Fibroblast of lung (primary cell): ENCODE results near the gene HCLS1. TPM values are rescaled to one million over a fixed set of nuclear protein-coding genes. Genes with fewer than 3 reads are reported as not detected.

Source experiments
- DNase-seq, 2 donors: peaks; one replicate each; pipeline versions ENCODE4 v3.0.0 to v3.0.0-alpha.2; 2010; ENCODE audit warnings: low read depth in 2 of 2
- H2AFZ ChIP-seq: 2 replicates; pipeline ENCODE4 v1.5.1; 2012; ENCODE audit warnings: low read length, control low read depth, inconsistent platforms
- H3K27ac ChIP-seq: 2 replicates; pipeline ENCODE4 v1.5.1; 2011; ENCODE audit warnings: low read length, control low read depth; ENCODE audit not compliant: insufficient read depth
- H3K27me3 ChIP-seq: 2 replicates; pipeline ENCODE4 v1.5.1; 2011; ENCODE audit warnings: mild to moderate bottlenecking, low read length; ENCODE audit not compliant: control insufficient read depth, insufficient read depth
- H3K36me3 ChIP-seq: 2 replicates; pipeline ENCODE4 v1.5.1; 2011; ENCODE audit warnings: low read length; ENCODE audit not compliant: control insufficient read depth, insufficient read depth
- H3K4me1 ChIP-seq: 2 replicates; pipeline ENCODE4 v1.5.1; 2011; ENCODE audit warnings: low read length; ENCODE audit not compliant: control insufficient read depth, insufficient read depth; ENCODE audit errors: extremely low read depth
- H3K4me2 ChIP-seq: 2 replicates; pipeline ENCODE4 v1.5.1; 2011; ENCODE audit warnings: low read length, control low read depth; ENCODE audit not compliant: insufficient read depth; ENCODE audit errors: extremely low read depth
- H3K4me3 ChIP-seq, 4 experiments: fragments of 200-600 bp in 1 of 4; sonication (generic) in 1 of 4; replicated peaks in 1 of 4; 2 replicates each; pipeline ENCODE4 v1.5.1; 2011 to 2016; ENCODE audit warnings: low read length in 4 of 4, low read depth in 3 of 4, mild to moderate bottlenecking in 3 of 4, control low read depth in 2 of 4, inconsistent platforms in 1 of 4, mixed read lengths in 1 of 4; ENCODE audit not compliant: insufficient read depth in 1 of 4; ENCODE audit errors: control extremely low read depth in 1 of 4
- H3K79me2 ChIP-seq: 2 replicates; pipeline ENCODE4 v1.5.1; 2012; ENCODE audit warnings: mild to moderate bottlenecking, low read length, inconsistent platforms; ENCODE audit not compliant: control insufficient read depth, insufficient read depth
- H3K9ac ChIP-seq: 2 replicates; pipeline ENCODE4 v1.5.1; 2011; ENCODE audit warnings: mild to moderate bottlenecking, low read length, control low read depth; ENCODE audit not compliant: insufficient read depth
- H3K9me3 ChIP-seq: 2 replicates; pipeline ENCODE4 v1.5.1; 2012; ENCODE audit warnings: low read depth, low read length; ENCODE audit not compliant: control insufficient read depth, insufficient read depth
- H4K20me1 ChIP-seq: 2 replicates; pipeline ENCODE4 v1.5.1; 2011; ENCODE audit warnings: low read length; ENCODE audit not compliant: control insufficient read depth, insufficient read depth; ENCODE audit errors: extremely low read depth
- CTCF ChIP-seq, 2 donors: IDR thresholded peaks in 1 of 2; conservative IDR thresholded peaks in 1 of 2; 1 replicate in 1 of 2; 2 replicates in 1 of 2; pipeline ENCODE4 v1.5.1; 2011 to 2012; ENCODE audit warnings: low read length in 2 of 2, control low read depth in 1 of 2, inconsistent platforms in 1 of 2, low read depth in 1 of 2, mild to moderate bottlenecking in 1 of 2
- EZH2 ChIP-seq: IDR thresholded peaks from 2 replicates; pipeline ENCODE4 v1.5.1; 2012; ENCODE audit warnings: low read length, control low read depth, mild to moderate bottlenecking; ENCODE audit errors: missing control alignments
- polyA plus RNA-seq, 2 donors: library from polyadenylated mRNA; depleted of rRNA in 1 of 2; stranded (reverse) in 1 of 2; unstranded in 1 of 2; fragments of >200 nt; gene quantifications; 2 replicates each; pipeline ENCODE4 v1.2.1, GENCODE V29; 2011 to 2012; ENCODE audit warnings: missing spikeins in 1 of 2
- total RNA-seq: library from RNA; depleted of rRNA; stranded (reverse); fragments of >200 nt; gene quantifications from 2 replicates; pipeline ENCODE4 v1.2.1, GENCODE V29; 2014

Gene HCLS1
- total and polyA plus RNA-seq, 2 donors (not counting 1 experiment from before 2014, with no cell fraction given): 0.66 to 7.7 TPM

GRCh38 chr3:121661376-121661775 is 673 bp upstream of the HCLS1 start:
- H3K9ac ChIP-seq: no peak overlapping the region
- no peaks in the 10 kb centered on the region for H4K20me1 ChIP-seq
- H3K79me2 ChIP-seq: no peaks in the 10 kb centered on the region
- no peak overlapping the region for H2AFZ ChIP-seq
- no peak overlapping the region for H3K27ac ChIP-seq
- no peaks in the 10 kb centered on the region for H3K9me3 ChIP-seq
- no peak for DNase-seq
- H3K36me3 ChIP-seq: peaks cover 8% of the 10 kb centered on the region
- no peaks in the 10 kb centered on the region for H3K4me1 ChIP-seq
- no peak overlapping the region for H3K4me2 ChIP-seq
- H3K4me3 ChIP-seq: no peak overlapping the region
- no peaks in the 10 kb centered on the region for H3K27me3 ChIP-seq
- TF ChIP-seq CTCF (conservative IDR thresholded peaks at IDR 0.05 in 1 of 2, IDR thresholded peaks at IDR 0.05 in 1 of 2; ENCODE audit: low read depth in 1 of 2, low read length in 2 of 2): no peak
- no peak for TF ChIP-seq EZH2

- no peak overlapping the region for H3K9ac ChIP-seq
- H4K20me1 ChIP-seq: no peaks in the 10 kb centered on the region
- TF ChIP-seq EZH2: no peak
- no peak for TF ChIP-seq CTCF (conservative IDR thresholded peaks at IDR 0.05 in 1 of 2, IDR thresholded peaks at IDR 0.05 in 1 of 2; ENCODE audit: low read depth in 1 of 2, low read length in 2 of 2)
- H3K9me3 ChIP-seq: no peaks in the 10 kb centered on the region
- no peak overlapping the region for H3K4me3 ChIP-seq
- H3K4me2 ChIP-seq: no peak overlapping the region
- H3K79me2 ChIP-seq: no peaks in the 10 kb centered on the region
- H2AFZ ChIP-seq: no peak overlapping the region
- no peaks in the 10 kb centered on the region for H3K27me3 ChIP-seq
- H3K27ac ChIP-seq: no peak overlapping the region
- no peak for DNase-seq
- H3K4me1 ChIP-seq: no peaks in the 10 kb centered on the region
- H3K36me3 ChIP-seq: peaks cover 2% of the 10 kb centered on the region
Measured at GRCh38 chr3:121659586-121659985, 1.1 kb downstream of the HCLS1 start.

GRCh38 chr3:121658716-121659435 is 1.8 kb downstream of the HCLS1 start:
- Histone ChIP-seq H2AFZ (no peak overlapping the region), H3K36me3 (no peaks in the 10 kb centered on the region), H3K27ac (no peak overlapping the region), H4K20me1 (no peaks in the 10 kb centered on the region), H3K4me1 (no peaks in the 10 kb centered on the region), H3K4me3 (no peak overlapping the region), H3K79me2 (no peaks in the 10 kb centered on the region), H3K27me3 (no peaks in the 10 kb centered on the region), H3K4me2 (no peak overlapping the region), H3K9ac (no peak overlapping the region), H3K9me3 (no peaks in the 10 kb centered on the region)
- TF ChIP-seq CTCF (conservative IDR thresholded peaks at IDR 0.05 in 1 of 2, IDR thresholded peaks at IDR 0.05 in 1 of 2; ENCODE audit: low read depth in 1 of 2, low read length in 2 of 2) (no peak), EZH2 (no peak)
- DNase-seq: no peak
